Activated B cell treated with CpG ODN at 0.5 μM for 24 hours (primary cell): Measurements from ENCODE around the gene FAM81A. TPM values are rescaled to one million over a fixed set of nuclear protein-coding genes. Genes with fewer than 3 reads are reported as not detected.
"Not testable (repeated sequence)": the region's sequence is repeated elsewhere in the genome, so short reads cannot be mapped to it uniquely, and the experiment has no call there.

Source experiments
- ATAC-seq: fragments of 200-7000 bp; cut with Tn5 transposase; one replicate; pipeline ENCODE4 v1.10.0; 2021; ENCODE audit warnings: low read depth, mild to moderate bottlenecking, moderate library complexity
- CTCF ChIA-PET: fragments of 350-600 bp; sonication (Branson Sonifier 250); formaldehyde crosslinking; loops from one replicate; lab custom pipeline; 2021; ENCODE audit warnings: antibody characterized with exemption; lab: Charles Lee
- POLR2A ChIA-PET: fragments of 350-600 bp; sonication (Branson Sonifier 250); formaldehyde crosslinking; loops from one replicate; lab custom pipeline; 2021; ENCODE audit warnings: antibody characterized with exemption; lab: Charles Lee
- DNase-seq: peaks from one replicate; pipeline ENCODE4 v3.0.0; 2022
- H3K27ac Mint-ChIP-seq: one replicate; pipeline ENCODE4 v1.8.0; 2020; ENCODE audit warnings: mixed read lengths
- H3K27me3 Mint-ChIP-seq: one replicate; pipeline ENCODE4 v1.8.0; 2021; ENCODE audit warnings: mixed read lengths
- H3K36me3 Mint-ChIP-seq: one replicate; pipeline ENCODE4 v1.8.0; 2021; ENCODE audit warnings: low read depth, mixed read lengths
- H3K4me1 Mint-ChIP-seq: one replicate; pipeline ENCODE4 v1.8.0; 2021; ENCODE audit warnings: mixed read lengths
- H3K4me3 Mint-ChIP-seq: one replicate; pipeline ENCODE4 v1.8.0; 2020; ENCODE audit warnings: mild to moderate bottlenecking, mixed read lengths
- H3K9me3 Mint-ChIP-seq: one replicate; pipeline ENCODE4 v1.8.0; 2020; ENCODE audit warnings: mixed read lengths
- intact Hi-C: fragments of 100-400 bp; cut with micrococcal nuclease; formaldehyde crosslinking; loops from one replicate; pipeline ENCODE4 v1.15.1; 2024
- total RNA-seq: library from RNA; stranded (reverse); gene quantifications from 2 replicates; pipeline ENCODE4 v1.2.3, GENCODE V29; 2022
- TF ChIP-seq, protein P1 (sequence below): fragments of 200-600 bp; IDR thresholded peaks from one replicate; pipeline ENCODE4 v1.8.0; 2022; ENCODE audit warnings: antibody characterized with exemption, mild to moderate bottlenecking

FAM81A gene
- total RNA-seq, 1 donor from 2014 or later = 6.2 TPM

DNA sequence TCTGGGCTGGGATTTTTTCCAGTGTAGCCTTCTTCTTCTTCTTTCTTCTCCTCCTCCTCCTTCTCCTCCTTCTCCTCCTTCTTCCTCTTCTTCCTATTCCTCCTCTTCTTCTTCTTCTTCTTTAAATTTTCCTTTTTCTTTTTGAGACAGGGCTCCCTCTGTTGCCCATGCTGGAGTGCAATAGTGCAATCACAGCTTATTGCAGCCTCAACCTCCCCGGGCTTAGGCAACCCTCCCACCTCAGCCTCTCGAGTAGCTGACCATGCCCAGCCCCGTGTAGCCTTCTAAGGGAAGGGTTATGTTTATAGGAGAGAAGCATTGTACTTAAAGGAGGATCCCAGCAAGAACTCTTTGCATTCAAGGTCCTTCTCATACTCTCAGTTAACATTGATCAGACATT is 41.3 kb upstream of the FAM81A start:
- no peak for DNase-seq
- Mint-ChIP-seq H3K9me3 (no peaks in the 10 kb centered on the region), H3K27me3 (no peaks in the 10 kb centered on the region), H3K4me3 (no peak overlapping the region), H3K27ac (no peak overlapping the region), H3K4me1 (peaks cover 82% of the 10 kb centered on the region), H3K36me3 (no peaks in the 10 kb centered on the region)
- ChIA-PET CTCF (no interaction called here), POLR2A (interaction anchor here (0.6 kb wide), 1 partner anchor 11 kb away, joined by 8 read pairs; no protein-coding TSS in a partner anchor)
- ATAC-seq = no peak
- TF ChIP-seq, protein P1, sequence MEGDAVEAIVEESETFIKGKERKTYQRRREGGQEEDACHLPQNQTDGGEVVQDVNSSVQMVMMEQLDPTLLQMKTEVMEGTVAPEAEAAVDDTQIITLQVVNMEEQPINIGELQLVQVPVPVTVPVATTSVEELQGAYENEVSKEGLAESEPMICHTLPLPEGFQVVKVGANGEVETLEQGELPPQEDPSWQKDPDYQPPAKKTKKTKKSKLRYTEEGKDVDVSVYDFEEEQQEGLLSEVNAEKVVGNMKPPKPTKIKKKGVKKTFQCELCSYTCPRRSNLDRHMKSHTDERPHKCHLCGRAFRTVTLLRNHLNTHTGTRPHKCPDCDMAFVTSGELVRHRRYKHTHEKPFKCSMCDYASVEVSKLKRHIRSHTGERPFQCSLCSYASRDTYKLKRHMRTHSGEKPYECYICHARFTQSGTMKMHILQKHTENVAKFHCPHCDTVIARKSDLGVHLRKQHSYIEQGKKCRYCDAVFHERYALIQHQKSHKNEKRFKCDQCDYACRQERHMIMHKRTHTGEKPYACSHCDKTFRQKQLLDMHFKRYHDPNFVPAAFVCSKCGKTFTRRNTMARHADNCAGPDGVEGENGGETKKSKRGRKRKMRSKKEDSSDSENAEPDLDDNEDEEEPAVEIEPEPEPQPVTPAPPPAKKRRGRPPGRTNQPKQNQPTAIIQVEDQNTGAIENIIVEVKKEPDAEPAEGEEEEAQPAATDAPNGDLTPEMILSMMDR = no peak
- intact Hi-C loops = no loop called here

DNA sequence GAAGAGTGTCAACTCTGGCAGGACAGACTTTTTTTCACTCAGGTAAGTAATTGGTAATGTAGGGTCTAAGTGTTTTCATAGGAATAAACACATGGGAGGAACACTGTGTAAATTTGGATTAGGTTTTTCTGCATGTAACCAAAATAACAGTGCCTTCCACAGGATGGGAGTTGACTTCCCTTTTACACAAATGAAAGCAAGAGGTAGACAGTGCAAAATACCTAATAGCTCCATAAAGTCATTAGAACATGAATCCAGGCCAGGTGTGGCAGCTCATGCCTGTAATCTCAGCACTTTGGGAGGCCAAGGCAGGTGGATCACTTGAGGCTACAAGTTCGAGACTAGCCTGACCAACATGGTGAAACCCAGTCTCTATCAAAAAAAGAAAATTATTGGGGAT is 39.8 kb upstream of the FAM81A start:
- ChIA-PET CTCF (interaction anchor here (1.6 to 2.9 kb wide), 2 partner anchors 13 to 20 kb away, joined by 11 to 28 read pairs; no protein-coding TSS in a partner anchor), POLR2A (interaction anchor here (0.6 to 5.3 kb wide), 4 partner anchors 13 to 99 kb away, joined by 3 to 63 read pairs (median 10); no protein-coding TSS in a partner anchor)
- H3K27ac Mint-ChIP-seq = peak overlapping the region; percentile 93
- H3K9me3 Mint-ChIP-seq = no peaks in the 10 kb centered on the region
- peaks cover 80% of the 10 kb centered on the region for H3K4me1 Mint-ChIP-seq
- H3K27me3 Mint-ChIP-seq = no peaks in the 10 kb centered on the region
- ATAC-seq (no peak), DNase-seq (no peak)
- H3K36me3 Mint-ChIP-seq = no peaks in the 10 kb centered on the region
- intact Hi-C loops = no loop called here
- TF ChIP-seq, protein P1 = no peak
- no peak overlapping the region for H3K4me3 Mint-ChIP-seq

DNA sequence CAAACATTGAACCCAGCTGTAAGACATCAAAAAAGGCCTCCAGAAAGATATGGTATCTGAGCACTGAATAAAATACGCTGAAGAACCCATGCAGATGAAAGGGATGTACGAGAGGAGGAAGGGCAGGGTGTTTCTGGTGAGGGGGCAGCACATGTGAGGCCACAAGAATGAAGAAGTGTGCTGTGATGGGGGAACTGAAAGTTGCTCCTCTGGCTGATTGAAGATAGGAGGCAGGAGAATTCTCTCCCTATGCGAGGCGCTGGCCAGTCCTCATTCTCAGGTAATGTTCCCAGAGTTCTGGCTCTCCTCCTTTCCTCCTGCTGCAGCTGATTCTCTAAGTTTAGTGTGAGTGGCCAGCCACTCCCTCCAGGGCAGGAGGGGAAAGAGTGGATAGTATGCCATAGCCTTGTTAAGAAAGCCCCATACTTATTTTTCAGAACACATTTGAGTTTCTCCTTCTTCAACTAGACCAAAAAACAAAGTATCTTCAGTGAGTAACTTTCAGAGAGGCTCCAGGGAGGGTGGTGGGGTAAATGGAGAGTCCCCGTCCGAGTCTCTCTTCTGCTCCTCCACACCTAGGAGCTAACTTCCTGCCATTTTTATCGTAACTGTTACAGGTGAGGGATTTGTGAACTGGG is 38.4 kb upstream of the FAM81A start:
- TF ChIP-seq, protein P1 = no peak
- ChIA-PET POLR2A (interaction anchor here (0.6 to 5.3 kb wide), 12 partner anchors 8 to 998 kb away, joined by 3 to 63 read pairs (median 3); partner anchors contain the start of genes ANXA2 and MYO1E), CTCF (interaction anchor here (1.0 to 2.9 kb wide), 7 partner anchors 12 to 152 kb away, joined by 3 to 28 read pairs (median 6); no protein-coding TSS in a partner anchor)
- peak; percentile 92 for ATAC-seq
- Mint-ChIP-seq H3K9me3 (no peaks in the 10 kb centered on the region), H3K4me3 (peak overlapping the region; percentile 78), H3K27me3 (no peaks in the 10 kb centered on the region), H3K4me1 (peaks cover 78% of the 10 kb centered on the region), H3K27ac (peak overlapping the region; percentile 93), H3K36me3 (no peaks in the 10 kb centered on the region)
- peak; percentile 46 for DNase-seq
- intact Hi-C loops = loop anchor here (1.0 kb wide), 3 partner anchors 14 to 99 kb away; partner anchors contain the start of gene MYO1E

DNA sequence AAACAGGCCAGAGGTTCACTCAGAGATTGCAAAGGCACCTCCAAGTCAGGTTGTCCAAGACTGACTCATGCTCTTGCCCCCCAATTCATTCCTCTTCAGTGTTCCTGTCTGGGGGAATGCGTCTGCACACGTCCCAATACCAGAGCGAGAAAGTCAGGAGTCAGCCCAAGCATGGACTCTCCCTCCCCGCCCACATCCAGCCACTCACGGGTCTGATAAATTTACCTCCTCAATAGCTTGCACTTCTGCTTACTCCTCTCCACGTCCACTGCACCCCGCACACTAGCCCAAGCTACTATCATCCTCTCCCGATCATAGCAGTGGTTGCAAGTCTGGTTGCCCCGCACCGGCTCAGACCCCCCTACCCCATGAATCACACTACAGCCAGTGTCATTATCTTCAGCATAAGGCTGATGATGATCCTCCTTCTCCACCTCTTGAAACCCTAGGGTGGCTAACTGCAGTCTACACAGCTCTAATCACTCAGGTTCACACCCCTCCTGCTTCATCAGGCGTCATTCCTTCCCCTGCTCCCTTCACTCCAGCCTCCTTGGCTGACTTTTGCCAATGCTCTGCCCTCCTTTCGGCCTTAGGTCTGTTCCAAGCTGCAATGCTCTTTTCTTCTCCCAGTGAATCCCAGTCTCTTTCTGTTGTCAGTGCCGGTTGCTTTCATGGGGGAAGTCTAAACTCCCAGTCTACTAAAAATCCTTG is 37.7 kb upstream of the FAM81A start:
- ATAC-seq (peak; percentile 20), DNase-seq (no peak)
- H3K27ac Mint-ChIP-seq = peak overlapping the region; percentile 93
- H3K4me3 Mint-ChIP-seq = peak overlapping the region; percentile 78
- intact Hi-C loops = no loop called here
- H3K27me3 Mint-ChIP-seq = no peaks in the 10 kb centered on the region
- H3K36me3 Mint-ChIP-seq = no peaks in the 10 kb centered on the region
- no peaks in the 10 kb centered on the region for H3K9me3 Mint-ChIP-seq
- ChIA-PET POLR2A (interaction anchor here (0.6 to 5.3 kb wide), 9 partner anchors 11 to 116 kb away, joined by 3 to 63 read pairs (median 3); partner anchors contain the start of gene MYO1E), CTCF (interaction anchor here (1.1 to 2.9 kb wide), 4 partner anchors 11 to 128 kb away, joined by 3 to 28 read pairs (median 4); no protein-coding TSS in a partner anchor)
- H3K4me1 Mint-ChIP-seq = peaks cover 84% of the 10 kb centered on the region
- TF ChIP-seq, protein P1 = no peak

DNA sequence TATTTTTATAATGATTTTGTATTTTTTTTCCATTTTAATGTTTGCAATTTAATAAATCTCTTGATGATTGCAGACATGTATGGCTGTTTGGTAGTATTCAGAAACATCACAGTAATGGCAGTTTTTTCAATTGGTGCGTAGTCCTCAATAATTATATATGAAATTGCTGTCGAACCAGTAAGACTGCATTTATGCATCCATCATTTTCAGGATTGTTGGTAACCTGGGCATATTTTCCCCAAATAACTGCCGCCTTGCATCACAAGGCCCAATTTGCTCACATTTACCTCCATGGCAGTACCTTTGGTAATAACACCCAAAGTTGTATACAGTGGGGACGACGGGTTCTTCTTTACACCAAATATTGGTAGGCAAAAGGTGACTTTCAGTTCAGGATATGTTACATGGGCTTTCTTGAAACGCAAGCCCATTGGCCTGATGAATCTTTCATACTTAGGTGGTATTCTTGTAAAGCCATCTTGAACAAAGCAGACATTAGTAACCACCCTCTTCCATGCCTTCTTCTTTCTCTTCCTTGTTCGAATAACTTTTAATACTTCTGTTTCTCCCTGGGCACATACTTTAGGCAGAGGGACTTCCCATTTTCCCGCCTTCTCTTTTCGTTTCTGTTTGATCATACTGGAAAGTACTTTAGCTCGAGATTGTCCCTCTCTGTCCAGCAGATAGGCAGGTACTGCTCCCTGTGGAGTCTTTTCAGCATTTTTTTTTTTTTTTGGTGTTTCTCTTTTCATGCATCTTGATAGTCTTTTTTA is 36.7 kb upstream of the FAM81A start:
- peak overlapping the region; percentile 93 for H3K27ac Mint-ChIP-seq

More for the DNA sequence above, 36.7 kb upstream of the FAM81A start:
- DNase-seq, H3K36me3 Mint-ChIP-seq, H3K27me3 Mint-ChIP-seq, H3K4me3 Mint-ChIP-seq, H3K9me3 Mint-ChIP-seq, ATAC-seq, intact Hi-C loops: not testable (repeated sequence)
- CTCF ChIA-PET = interaction anchor here (1.7 kb wide), 1 partner anchor 25 kb away, joined by 6 read pairs; no protein-coding TSS in a partner anchor
- peaks cover 84% of the 10 kb centered on the region for H3K4me1 Mint-ChIP-seq
- POLR2A ChIA-PET = interaction anchor here (0.7 to 5.3 kb wide), 3 partner anchors 10 to 88 kb away, joined by 3 to 63 read pairs (median 10); no protein-coding TSS in a partner anchor
